Esophagus squamous epithelium (tissue), 4 donors: ENCODE measurements around the gene B9D2.

ENCODE experiments used
- CTCF ChIP-seq, 6 experiments: fragments of 450-650 bp in 4 of 6; fragments of 200-600 bp in 2 of 6; sonication (generic) in 2 of 6; IDR thresholded peaks; one replicate each; pipeline ENCODE4 v1.5.1; 2016 to 2019; ENCODE audit warnings: antibody characterized with exemption in 6 of 6, mild to moderate bottlenecking in 4 of 6, moderate library complexity in 4 of 6
- POLR2A ChIP-seq, 4 donors: fragments of 450-650 bp; IDR thresholded peaks; one replicate each; pipeline ENCODE4 v1.6.1; 2017; ENCODE audit warnings: antibody characterized with exemption in 4 of 4, mild to moderate bottlenecking in 4 of 4, moderate library complexity in 3 of 4

GRCh38 chr19:41376998-41377365, 13.0 kb upstream of the B9D2 start:
- no peak for TF ChIP-seq CTCF (IDR thresholded peaks at IDR 0.05)
- TF ChIP-seq POLR2A (IDR thresholded peaks at IDR 0.05) = no peak
